Activated T-cell treated with anti-CD3 and anti-CD28 coated beads for 1 hour (primary cell): ENCODE measurements around the gene SMIM27.
A peak's percentile ranks its signal among the peaks of the same experiment; 100 is the strongest.
"Not testable (repeated sequence)": the region's sequence is repeated elsewhere in the genome, so short reads cannot be mapped to it uniquely, and the experiment has no call there.

Experiments
- DNase-seq: peaks from one replicate; pipeline ENCODE4 v3.0.0-alpha.2; 2020; ENCODE audit warnings: low read depth

Gene SMIM27

GRCh38 chr9:32552172-32552872, at the start of gene SMIM27, which contains the start of gene TOPORS:
Gene SMIM27, plus strand, starts transcription at chr9:32552327. Its CDS starts 108 bp downstream, at chr9:32552435.
Gene TOPORS, minus strand, starts transcription at chr9:32552586. Its CDS starts 150 bp downstream, at chr9:32552436.
- DNase-seq: peak; percentile 82

- no peak for DNase-seq
Observed at GRCh38 chr9:32502464-32502863, 49.7 kb upstream of the SMIM27 start.

GRCh38 chr9:32503008-32503407, 49.1 kb upstream of the SMIM27 start:
- no peak for DNase-seq

GRCh38 chr9:32508728-32509127, 43.4 kb upstream of the SMIM27 start:
- no peak for DNase-seq

GRCh38 chr9:32516241-32516640, 35.9 kb upstream of the SMIM27 start:
- DNase-seq: no peak

GRCh38 chr9:32518276-32518675, 33.9 kb upstream of the SMIM27 start:
- DNase-seq: no peak

- DNase-seq: no peak
Observed at GRCh38 chr9:32523910-32524309, 28.2 kb upstream of the SMIM27 start.

- not testable (repeated sequence) for DNase-seq
Observed at GRCh38 chr9:32524558-32524891, 27.6 kb upstream of the SMIM27 start.

GRCh38 chr9:32524892-32525708, 27.0 kb upstream of the SMIM27 start:
- no peak for DNase-seq

- DNase-seq: no peak
Observed at GRCh38 chr9:32525709-32526030, 26.5 kb upstream of the SMIM27 start.

- DNase-seq: peak; percentile 69
Observed at GRCh38 chr9:32526041-32526706, 26.0 kb upstream of the SMIM27 start, which contains the start of gene RIGI. Gene RIGI, minus strand, starts transcription at chr9:32526196. Its CDS starts 30 bp downstream, at chr9:32526166.

- DNase-seq: no peak
Observed at GRCh38 chr9:32526707-32527048, 25.4 kb upstream of the SMIM27 start.

GRCh38 chr9:32533336-32533735, 18.8 kb upstream of the SMIM27 start:
- no peak for DNase-seq

GRCh38 chr9:32533816-32534215, 18.3 kb upstream of the SMIM27 start:
- no peak for DNase-seq

- DNase-seq: no peak
Observed at GRCh38 chr9:32543047-32543446, 9.1 kb upstream of the SMIM27 start.

- DNase-seq: no peak
Observed at GRCh38 chr9:32545884-32546283, 6.2 kb upstream of the SMIM27 start.

- not testable (repeated sequence) for DNase-seq
Observed at GRCh38 chr9:32548213-32548612, 3.9 kb upstream of the SMIM27 start.

GRCh38 chr9:32550150-32550561, 2.0 kb upstream of the SMIM27 start:
- DNase-seq: no peak

- DNase-seq: peak; percentile 89
Observed at GRCh38 chr9:32550562-32551275, 1.4 kb upstream of the SMIM27 start.

GRCh38 chr9:32551276-32552051, 663 bp upstream of the SMIM27 start:
- DNase-seq: peak; percentile 29

- DNase-seq: no peak
Observed at GRCh38 chr9:32554107-32554506, 2.0 kb downstream of the SMIM27 start.

GRCh38 chr9:32554591-32554990, 2.5 kb downstream of the SMIM27 start:
- DNase-seq: no peak
